HepG2 (cell line): ENCODE data around the gene SIX3. TPM values are rescaled to one million over a fixed set of nuclear protein-coding genes. Genes with fewer than 3 reads are reported as not detected.

ENCODE experiments used
- ATAC-seq: fragments of 200-7000 bp; cut with Tn5 transposase; 3 replicates; pipeline ENCODE4 v1.9.1; 2020; ENCODE audit warnings: mild to moderate bottlenecking, moderate library complexity
- BruUV-seq: library from RNA; stranded (reverse); fragments of 400-500 nt; replicated peaks from 2 replicates; lab custom pipeline; 2021; lab: Mats Ljungman, UMichigan
- CTCF ChIA-PET: fragments of 300-600 bp; formaldehyde crosslinking; extraction: SDS; loops from one replicate; lab custom pipeline; 2021; ENCODE audit warnings: low total read pairs, inconsistent platforms, low intra/inter-chr PET ratio; lab: Yijun Ruan, JAX
- POLR2A ChIA-PET: fragments of 350-600 bp; sonication (Branson Sonifier 250); formaldehyde crosslinking; loops from one replicate; lab custom pipeline; 2020; ENCODE audit warnings: antibody characterized with exemption, inconsistent platforms; lab: Yijun Ruan, JAX
- DNase-seq: peaks from one replicate; pipeline ENCODE4 v3.0.0-alpha.2; 2015; ENCODE audit warnings: low spot score
- FAIRE-seq: peaks from 3 replicates; lab custom pipeline; 2011; peaks lifted over from hg19 to GRCh38; lab: Jason Lieb, UNC
- H2AFZ ChIP-seq: one replicate; pipeline ENCODE4 v1.6.1; 2011; ENCODE audit warnings: low read length, inconsistent platforms
- H3K27ac ChIP-seq: fragments of 300-600 bp; 3 replicates; pipeline ENCODE4 v1.8.0; 2011; ENCODE audit warnings: mixed run types, mild to moderate bottlenecking, mixed read lengths, low read length, inconsistent platforms; ENCODE audit not compliant: insufficient read depth; ENCODE audit errors: extremely low read length
- H3K27me3 ChIP-seq, 2 experiments: fragments of 200-600 bp in 1 of 2; 2 replicates in 1 of 2; 3 replicates in 1 of 2; pipeline versions ENCODE4 v1.6.0 to v1.8.0; 2011; ENCODE audit warnings: low read length in 2 of 2, mild to moderate bottlenecking in 2 of 2, moderate library complexity in 2 of 2, inconsistent platforms in 1 of 2; ENCODE audit not compliant: insufficient read depth in 2 of 2, control insufficient read depth in 1 of 2
- H3K36me3 ChIP-seq, 2 experiments: fragments of 200-600 bp in 1 of 2; replicated peaks in 1 of 2; 2 replicates in 1 of 2; 3 replicates in 1 of 2; pipeline versions ENCODE4 v1.5.1 to v1.8.0; 2011; ENCODE audit warnings: low read length in 2 of 2, inconsistent platforms in 1 of 2; ENCODE audit not compliant: insufficient read depth in 2 of 2, control insufficient read depth in 1 of 2
- H3K4me1 ChIP-seq: 2 replicates; pipeline ENCODE4 v1.5.1; 2012; ENCODE audit warnings: low read length, inconsistent platforms; ENCODE audit not compliant: insufficient read depth
- H3K4me2 ChIP-seq: 2 replicates; pipeline ENCODE4 v1.6.0; 2011; ENCODE audit warnings: low read depth, low read length, inconsistent platforms
- H3K4me3 ChIP-seq, 3 experiments: fragments of 200-600 bp in 1 of 3; sonication (generic), shearing (Covaris generic) in 1 of 3; replicated peaks in 1 of 3; 2 replicates each; pipeline ENCODE4 v1.5.1; 2011 to 2016; ENCODE audit warnings: low read length in 3 of 3, inconsistent platforms in 2 of 3, low read depth in 2 of 3, mild to moderate bottlenecking in 2 of 3, control low read depth in 1 of 3, mixed read lengths in 1 of 3; ENCODE audit not compliant: insufficient read depth in 1 of 3
- H3K79me2 ChIP-seq: one replicate; pipeline ENCODE4 v1.6.1; 2011; ENCODE audit warnings: low read length, inconsistent platforms; ENCODE audit not compliant: insufficient read depth
- H3K9ac ChIP-seq: 2 replicates; pipeline ENCODE4 v1.6.0; 2011; ENCODE audit warnings: mild to moderate bottlenecking, low read depth, low read length, inconsistent platforms; ENCODE audit not compliant: insufficient read depth
- H3K9me3 ChIP-seq: 2 replicates; pipeline ENCODE4 v1.5.1; 2012; ENCODE audit warnings: mild to moderate bottlenecking, low read length
- H4K20me1 ChIP-seq: 2 replicates; pipeline ENCODE4 v1.6.0; 2011; ENCODE audit warnings: inconsistent platforms, mild to moderate bottlenecking, low read length, moderate library complexity; ENCODE audit not compliant: insufficient read depth
- ERF ChIP-seq: IDR thresholded peaks from 2 replicates; pipeline ENCODE4 v1.6.1; 2018; ENCODE audit warnings: missing biosample characterization, missing genetic modification reagents
- HNRNPK ChIP-seq: fragments of 200-400 bp; formaldehyde crosslinking; IDR thresholded peaks from 2 replicates; pipeline ENCODE4 v1.6.1; 2018; ENCODE audit warnings: low read length, low read depth, moderate library complexity, mild to moderate bottlenecking; ENCODE audit not compliant: poor library complexity, severe bottlenecking
- PHF21A ChIP-seq: sonication (generic); formaldehyde crosslinking; IDR thresholded peaks from 2 replicates; pipeline ENCODE4 v1.5.0; 2020; ENCODE audit warnings: mild to moderate bottlenecking, missing genetic modification reagents
- ZNF121 ChIP-seq: sonication (generic); formaldehyde crosslinking; IDR thresholded peaks from 2 replicates; pipeline ENCODE4 v1.5.0; 2020; ENCODE audit warnings: mild to moderate bottlenecking, missing genetic modification reagents
- ZNF256 ChIP-seq: sonication (generic); formaldehyde crosslinking; conservative IDR thresholded peaks from 2 replicates; pipeline ENCODE4 v1.4.0; 2020; ENCODE audit warnings: missing genetic modification reagents
- ZNF354B ChIP-seq: sonication (generic); formaldehyde crosslinking; IDR thresholded peaks from 2 replicates; pipeline ENCODE4 v1.8.0; 2022; ENCODE audit warnings: mild to moderate bottlenecking, missing genetic modification reagents
- ZNF670 ChIP-seq: sonication (generic); formaldehyde crosslinking; IDR thresholded peaks from 2 replicates; pipeline ENCODE4 v1.8.0; 2022; ENCODE audit warnings: mild to moderate bottlenecking, missing genetic modification reagents, borderline replicate concordance
- WGBS: methylation state at CpG from one replicate; pipeline ENCODE4 v1.1.6; 2017; ENCODE audit warnings: low lambda C conversion rate; 5-methylcytosine and 5-hydroxymethylcytosine counted together
- in situ Hi-C: cut with HindIII; loops from 2 replicates; pipeline ENCODE4 v1.10.0; 2017; ENCODE audit warnings: low pct_unique_long_range_greater_than_20kb; ENCODE audit not compliant: extremely low pct_ligation_motif_present
- intact Hi-C: fragments of 100-400 bp; cut with micrococcal nuclease; formaldehyde crosslinking; loops from one replicate; pipeline ENCODE4 v1.10.0; 2022; ENCODE audit not compliant: unreplicated experiment
- polyA plus RNA-seq, 8 experiments: library from polyadenylated mRNA; depleted of rRNA in 3 of 8; stranded (reverse) in 7 of 8; unstranded in 1 of 8; fragments of >200 nt; fragmentation: Illumina TruSeq in 4 of 8; extraction: Trizol in 4 of 8; gene quantifications; 2 replicates each; pipeline versions ENCODE4 v1.2.1 to v1.2.3, GENCODE V29; 2011 to 2016; ENCODE audit warnings: low read depth in 4 of 8, missing spikeins in 1 of 8, mixed read lengths in 1 of 8; ENCODE audit not compliant: insufficient read depth in 1 of 8
- total RNA-seq, 5 experiments: library from RNA; depleted of rRNA; stranded (reverse); fragments of >200 nt; fragmentation: Illumina TruSeq; extraction: Trizol; gene quantifications; 2 replicates each; pipeline ENCODE4 v1.2.3, GENCODE V29; 2016; ENCODE audit warnings: low read depth in 1 of 5
- TF ChIP-seq, protein P1 (sequence below): IDR thresholded peaks from 2 replicates; pipeline ENCODE4 v1.6.1; 2016; ENCODE audit warnings: low read depth, control low read depth

Gene SIX3
- total and polyA plus RNA-seq, 2 of the 13 experiments (the other 11 are each of a cell fraction or from before 2014, with no cell fraction given): not detected

DNA sequence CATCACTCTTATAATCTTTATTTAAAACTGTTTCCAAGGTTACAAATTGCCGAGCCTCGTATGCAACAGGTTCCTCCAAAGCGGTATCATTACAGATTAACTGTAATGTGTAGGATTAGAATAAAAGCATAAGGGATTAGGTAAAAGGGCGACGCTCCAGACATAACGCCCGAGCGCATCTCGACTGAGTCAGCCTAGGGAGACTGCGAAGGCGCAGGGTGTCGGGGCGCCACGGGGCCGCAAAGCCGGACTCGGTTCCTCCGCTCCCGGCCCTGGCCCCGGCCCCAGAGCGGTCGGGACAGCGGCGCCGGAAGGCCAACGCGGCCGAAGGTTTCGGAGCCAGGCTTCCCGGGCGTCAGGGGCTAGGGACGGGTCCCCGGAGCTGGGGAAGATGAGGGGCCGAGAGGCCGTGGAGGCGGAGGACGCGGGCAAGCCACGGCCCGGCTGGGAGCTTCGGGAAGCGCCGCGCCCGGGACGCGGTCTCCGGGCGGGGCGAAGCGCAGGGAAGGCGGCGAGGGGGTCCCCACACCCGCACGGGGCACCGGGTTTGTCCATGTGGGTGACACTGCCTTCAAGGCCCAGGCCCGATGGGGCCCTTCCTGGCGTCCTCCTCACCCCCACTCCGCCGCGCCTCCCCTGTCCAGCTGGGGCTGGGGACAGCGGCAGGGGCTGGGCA lies 12.9 kb upstream of the SIX3 start:
- Histone ChIP-seq H3K4me3 (no peak overlapping the region), H3K27ac (no peak overlapping the region), H3K9me3 (no peaks in the 10 kb centered on the region), H3K4me2 (no peak overlapping the region), H4K20me1 (no peaks in the 10 kb centered on the region; the same call in 1 of the 2 replicates), H2AFZ (no peak overlapping the region), H3K79me2 (no peaks in the 10 kb centered on the region), H3K9ac (no peak overlapping the region), H3K36me3 (no peaks in the 10 kb centered on the region), H3K4me1 (no peaks in the 10 kb centered on the region), H3K27me3 (peaks cover 6 to 73% of the 10 kb centered on the region in 2 experiments; a peak in 4 of 5 replicates)
- ATAC-seq (no peak; the same call in 2 of the 3 replicates), DNase-seq (no peak), FAIRE-seq (no peak)
- POLR2A ChIA-PET: no interaction called here
- in situ Hi-C loops (no loop called here), intact Hi-C loops (no loop called here)
- CTCF ChIA-PET: no interaction called here
- BruUV-seq: no TSS peak
- TF ChIP-seq ZNF121 (no peak), HNRNPK (no peak), ZNF256 (CRISPR knock-in tag) (no peak), ZNF354B (CRISPR knock-in tag) (no peak)
- TF ChIP-seq, protein P1, sequence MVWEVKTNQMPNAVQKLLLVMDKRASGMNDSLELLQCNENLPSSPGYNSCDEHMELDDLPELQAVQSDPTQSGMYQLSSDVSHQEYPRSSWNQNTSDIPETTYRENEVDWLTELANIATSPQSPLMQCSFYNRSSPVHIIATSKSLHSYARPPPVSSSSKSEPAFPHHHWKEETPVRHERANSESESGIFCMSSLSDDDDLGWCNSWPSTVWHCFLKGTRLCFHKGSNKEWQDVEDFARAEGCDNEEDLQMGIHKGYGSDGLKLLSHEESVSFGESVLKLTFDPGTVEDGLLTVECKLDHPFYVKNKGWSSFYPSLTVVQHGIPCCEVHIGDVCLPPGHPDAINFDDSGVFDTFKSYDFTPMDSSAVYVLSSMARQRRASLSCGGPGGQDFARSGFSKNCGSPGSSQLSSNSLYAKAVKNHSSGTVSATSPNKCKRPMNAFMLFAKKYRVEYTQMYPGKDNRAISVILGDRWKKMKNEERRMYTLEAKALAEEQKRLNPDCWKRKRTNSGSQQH (CRISPR knock-in tag): no peak
- WGBS: 64% methylated on average over 57 of the region's 62 CpGs

DNA sequence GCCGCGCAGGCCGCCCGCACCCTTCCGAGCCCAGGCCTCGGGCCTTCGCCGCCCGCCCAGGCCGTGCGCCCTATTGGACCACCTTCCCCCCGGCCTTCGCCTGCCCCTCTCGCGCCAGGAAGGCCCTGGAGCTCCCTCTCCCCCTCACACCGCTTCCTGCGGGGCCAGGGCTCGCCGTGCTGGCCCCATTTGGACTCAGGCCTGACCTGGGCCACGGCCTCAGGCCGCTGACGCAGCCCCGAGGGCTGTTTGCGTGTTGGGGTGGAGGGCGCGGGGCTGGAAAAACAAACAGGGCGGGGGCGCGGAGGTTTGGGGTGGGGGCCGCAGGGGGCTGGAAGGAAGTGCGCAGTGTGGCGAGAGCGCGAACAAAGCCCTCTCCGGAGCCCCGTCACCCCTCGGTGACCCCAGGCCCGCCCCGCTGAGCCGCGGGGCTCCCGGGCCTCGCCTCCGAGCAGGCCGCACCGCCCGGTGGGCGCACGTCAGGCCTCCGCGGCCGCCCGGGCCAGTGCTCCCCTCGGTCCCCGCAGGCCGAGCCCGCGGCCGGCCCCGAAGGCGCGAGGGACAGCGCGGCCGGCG lies 12.3 kb upstream of the SIX3 start:
- H3K4me2 ChIP-seq: no peak overlapping the region
- no peaks in the 10 kb centered on the region for H3K36me3 ChIP-seq
- no peaks in the 10 kb centered on the region for H3K9me3 ChIP-seq
- 74% methylated on average over 44 of the region's 66 CpGs for WGBS
- H3K79me2 ChIP-seq: no peaks in the 10 kb centered on the region
- H3K4me1 ChIP-seq: no peaks in the 10 kb centered on the region
- POLR2A ChIA-PET: no interaction called here
- FAIRE-seq: no peak
- intact Hi-C loops: no loop called here
- TF ChIP-seq ZNF670 (no peak), ERF (CRISPR knock-in tag) (no peak), PHF21A (no peak)
- TF ChIP-seq, all 625 proteins: peak for 0
- in situ Hi-C loops: no loop called here
- Histone ChIP-seq H3K9ac (no peak overlapping the region), H3K27ac (no peak overlapping the region), H3K4me3 (no peak overlapping the region), H2AFZ (no peak overlapping the region), H4K20me1 (no peaks in the 10 kb centered on the region; the same call in 1 of the 2 replicates), H3K27me3 (peaks cover 10 to 74% of the 10 kb centered on the region in 2 experiments; a peak in 4 of 5 replicates)
- no peak for ATAC-seq
- BruUV-seq: no TSS peak
- no peak for DNase-seq
- CTCF ChIA-PET: no interaction called here
